Astrocyte of the cerebellum (primary cell): ENCODE results near the gene AMZ1.

Experiments used
- DNase-seq: peaks from one replicate; pipeline ENCODE4 v3.0.0-alpha.2; 2011; ENCODE audit warnings: low read depth
- H3K4me3 ChIP-seq: 2 replicates; pipeline ENCODE4 v1.5.1; 2011; ENCODE audit warnings: mild to moderate bottlenecking, low read depth, low read length, moderate library complexity
- in situ Hi-C: cut with HindIII; loops from 2 replicates; pipeline ENCODE4 v1.10.0; 2017; ENCODE audit warnings: low sequenced_read_pairs
- TF ChIP-seq, protein P1 (sequence below): IDR thresholded peaks from 2 replicates; pipeline ENCODE4 v1.5.1; 2012; ENCODE audit warnings: low read length, low read depth, moderate library complexity, mild to moderate bottlenecking; ENCODE audit errors: missing control alignments

The AMZ1 gene

DNA sequence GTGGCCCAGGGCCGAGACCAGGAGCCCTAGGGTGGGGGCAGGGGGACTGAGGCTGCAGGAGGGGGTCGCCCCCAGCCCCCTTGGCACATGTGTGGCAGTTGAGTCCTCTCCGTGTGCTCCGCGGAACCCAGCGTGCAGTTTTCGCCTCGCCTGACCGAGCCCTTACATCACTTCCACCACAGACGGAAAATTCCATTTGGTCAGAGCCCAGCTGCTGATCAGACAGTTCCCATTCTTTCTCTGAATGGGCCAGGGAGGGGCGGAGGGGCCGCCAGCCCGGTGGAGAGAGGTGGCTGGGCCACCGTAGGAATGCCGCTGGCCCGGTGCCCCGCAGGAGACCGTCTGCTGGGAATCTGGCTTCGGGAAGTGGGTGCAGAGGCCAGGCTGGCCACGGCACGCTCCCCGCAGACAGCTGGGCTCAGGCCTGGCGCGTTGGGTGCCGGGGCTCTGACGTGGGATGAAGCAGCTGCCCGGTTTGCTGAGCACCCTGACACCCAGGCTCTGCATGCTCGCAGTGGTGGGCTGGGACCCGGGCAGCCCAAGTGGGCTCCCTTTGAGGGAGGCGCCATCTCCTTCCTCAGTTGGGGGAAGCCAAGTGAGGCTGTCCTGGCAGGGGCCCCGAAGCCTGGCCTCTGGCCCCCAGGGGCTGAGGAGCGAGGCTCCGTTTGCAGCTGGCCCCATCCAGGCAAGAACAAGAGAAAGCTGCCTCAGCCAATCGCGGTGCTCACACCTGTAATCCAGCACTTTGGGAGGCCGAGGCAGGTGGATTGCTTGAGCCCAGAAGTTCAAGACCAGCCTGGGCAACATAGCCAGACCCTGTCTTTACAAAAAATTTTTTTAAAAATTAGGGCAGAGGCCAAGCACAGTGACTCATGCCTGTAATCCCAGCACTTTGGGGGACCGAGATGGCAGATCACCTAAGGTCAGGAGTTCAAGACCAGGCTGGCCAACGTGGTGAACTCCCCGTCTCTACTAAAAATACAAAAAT lies 46.3 kb upstream of the AMZ1 start:
- in situ Hi-C loops = no loop called here
- no peak overlapping the region for H3K4me3 ChIP-seq
- TF ChIP-seq, protein P1, sequence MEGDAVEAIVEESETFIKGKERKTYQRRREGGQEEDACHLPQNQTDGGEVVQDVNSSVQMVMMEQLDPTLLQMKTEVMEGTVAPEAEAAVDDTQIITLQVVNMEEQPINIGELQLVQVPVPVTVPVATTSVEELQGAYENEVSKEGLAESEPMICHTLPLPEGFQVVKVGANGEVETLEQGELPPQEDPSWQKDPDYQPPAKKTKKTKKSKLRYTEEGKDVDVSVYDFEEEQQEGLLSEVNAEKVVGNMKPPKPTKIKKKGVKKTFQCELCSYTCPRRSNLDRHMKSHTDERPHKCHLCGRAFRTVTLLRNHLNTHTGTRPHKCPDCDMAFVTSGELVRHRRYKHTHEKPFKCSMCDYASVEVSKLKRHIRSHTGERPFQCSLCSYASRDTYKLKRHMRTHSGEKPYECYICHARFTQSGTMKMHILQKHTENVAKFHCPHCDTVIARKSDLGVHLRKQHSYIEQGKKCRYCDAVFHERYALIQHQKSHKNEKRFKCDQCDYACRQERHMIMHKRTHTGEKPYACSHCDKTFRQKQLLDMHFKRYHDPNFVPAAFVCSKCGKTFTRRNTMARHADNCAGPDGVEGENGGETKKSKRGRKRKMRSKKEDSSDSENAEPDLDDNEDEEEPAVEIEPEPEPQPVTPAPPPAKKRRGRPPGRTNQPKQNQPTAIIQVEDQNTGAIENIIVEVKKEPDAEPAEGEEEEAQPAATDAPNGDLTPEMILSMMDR = peak; percentile 15
- peak; percentile 97 for DNase-seq

DNA sequence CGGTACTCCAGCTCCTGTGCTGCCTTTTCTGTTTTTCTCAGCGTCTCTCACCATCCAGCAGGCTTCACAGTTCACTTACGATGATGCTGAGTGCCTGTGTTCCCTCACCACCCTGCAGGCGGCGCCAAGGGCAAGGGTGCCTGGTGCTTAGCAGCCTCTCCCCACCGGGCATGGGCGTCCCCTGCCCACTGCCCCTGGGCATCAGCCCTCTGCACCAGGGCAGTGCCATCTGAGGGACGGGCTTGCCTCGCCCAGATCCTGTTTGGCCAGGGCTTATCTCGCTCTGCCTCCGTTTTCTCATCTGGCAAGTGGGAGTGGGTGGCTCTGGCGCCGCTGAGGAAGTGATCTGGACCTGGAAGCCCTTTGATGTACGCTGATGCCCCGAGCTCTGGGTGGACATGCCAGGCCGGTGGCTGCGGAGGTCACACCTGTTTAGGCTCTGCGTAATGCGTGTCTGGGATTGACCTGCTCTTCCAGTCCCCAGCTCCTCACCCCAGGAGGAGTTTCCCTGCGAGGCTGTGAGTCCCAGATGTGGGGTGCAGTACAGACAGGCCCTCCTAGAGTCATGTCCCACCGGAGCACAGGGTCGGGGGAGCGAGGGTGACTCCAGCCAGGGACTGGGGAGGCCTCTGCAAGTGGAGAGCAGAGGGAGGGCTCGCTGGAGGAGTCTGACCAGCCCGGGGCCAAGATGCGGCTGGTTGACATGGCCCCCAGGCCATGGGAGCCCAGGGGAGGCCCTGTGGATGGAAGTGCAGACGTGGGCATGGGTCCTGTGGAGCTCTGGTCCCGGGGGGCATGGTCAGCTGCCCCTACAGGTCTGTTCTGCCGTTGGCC lies 44.4 kb upstream of the AMZ1 start:
- TF ChIP-seq, protein P1 = peak; percentile 24
- no peak overlapping the region for H3K4me3 ChIP-seq
- DNase-seq = no peak
- in situ Hi-C loops = no loop called here

DNA sequence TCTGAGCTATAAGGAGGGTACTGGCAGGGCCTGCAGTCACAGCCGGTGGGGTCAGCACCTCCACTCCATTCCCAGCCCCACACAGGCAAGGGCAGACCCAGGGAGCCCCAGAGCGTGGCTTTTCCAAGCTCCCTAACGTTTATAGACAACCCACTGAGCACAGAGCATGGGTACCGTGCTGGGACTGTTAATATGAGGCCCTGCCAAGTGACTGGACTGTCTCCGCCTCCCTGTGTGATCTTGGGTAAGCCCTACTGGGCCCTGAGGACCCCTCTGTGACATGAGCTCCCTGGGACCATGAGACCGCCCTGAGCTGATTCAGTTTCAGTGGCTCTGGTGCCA lies 43.8 kb upstream of the AMZ1 start:
- in situ Hi-C loops = no loop called here
- no peak overlapping the region for H3K4me3 ChIP-seq
- DNase-seq = no peak
- TF ChIP-seq, protein P1 = no peak

DNA sequence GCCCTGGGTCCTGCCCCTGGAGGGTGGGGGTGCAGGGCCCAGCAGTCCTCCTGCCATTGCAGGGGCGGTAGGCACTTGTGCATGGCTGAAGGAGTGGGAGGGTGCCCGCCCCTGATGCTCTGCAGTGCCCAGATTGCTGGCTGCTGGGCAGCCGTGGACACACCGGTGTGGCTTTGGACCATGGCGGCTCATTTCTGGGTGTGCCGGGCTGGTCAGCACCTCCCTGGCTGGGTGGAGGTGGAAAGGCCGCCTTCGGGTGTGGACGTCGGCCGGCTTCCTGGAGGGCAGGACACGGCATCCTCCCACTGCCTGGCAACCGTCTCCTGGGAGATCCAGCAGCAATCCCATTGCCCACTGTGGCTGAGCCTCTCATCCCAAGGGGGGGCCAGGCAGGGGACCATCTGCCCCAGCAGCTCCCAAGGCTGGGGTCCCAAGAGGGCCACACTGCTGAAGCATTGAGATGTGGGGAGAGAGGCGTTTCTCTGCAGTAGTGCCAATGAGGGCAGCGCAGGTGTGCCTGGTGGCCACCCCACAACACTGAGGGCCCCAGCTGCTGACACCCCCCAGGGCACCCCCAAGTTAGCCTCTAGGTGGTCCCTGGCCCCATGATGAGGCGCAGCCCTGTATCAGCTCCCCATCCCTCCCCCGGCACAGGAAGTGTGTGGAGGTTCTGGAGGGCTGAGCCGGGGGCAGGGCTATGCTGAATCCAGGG lies 43.3 kb upstream of the AMZ1 start:
- TF ChIP-seq, protein P1 = no peak
- no peak overlapping the region for H3K4me3 ChIP-seq
- DNase-seq = no peak
- in situ Hi-C loops = no loop called here

DNA sequence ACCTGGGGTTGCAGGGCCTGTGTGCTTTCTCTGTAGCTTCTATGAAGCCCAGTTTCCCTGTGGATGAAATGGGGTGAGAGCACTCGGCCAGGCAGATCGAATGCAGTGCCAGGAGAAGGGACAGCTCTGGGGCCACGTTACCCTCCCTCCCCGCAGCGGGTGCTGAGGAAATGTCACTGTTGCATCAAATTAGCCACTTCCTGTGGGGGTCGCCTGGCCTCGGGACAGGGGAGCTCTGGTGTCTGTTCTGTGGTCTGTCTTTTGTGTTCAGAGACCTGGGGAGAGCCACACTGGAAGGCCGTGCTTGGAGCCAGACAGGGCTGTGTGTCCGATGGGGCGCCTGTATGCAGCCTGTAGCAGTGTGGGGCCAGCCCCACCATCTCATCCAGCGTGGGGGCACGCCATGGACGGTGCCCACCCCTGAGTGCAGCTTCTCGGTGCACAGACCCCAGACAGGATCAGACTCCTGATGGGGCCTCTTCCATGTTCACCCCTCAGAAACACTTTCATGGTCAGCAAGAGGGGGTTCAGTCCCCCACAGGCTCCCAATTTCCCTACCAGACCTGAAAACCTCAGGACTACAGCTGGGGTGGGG lies 42.6 kb upstream of the AMZ1 start:
- no peak for DNase-seq
- TF ChIP-seq, protein P1 = no peak
- no peak overlapping the region for H3K4me3 ChIP-seq
- in situ Hi-C loops = no loop called here

DNA sequence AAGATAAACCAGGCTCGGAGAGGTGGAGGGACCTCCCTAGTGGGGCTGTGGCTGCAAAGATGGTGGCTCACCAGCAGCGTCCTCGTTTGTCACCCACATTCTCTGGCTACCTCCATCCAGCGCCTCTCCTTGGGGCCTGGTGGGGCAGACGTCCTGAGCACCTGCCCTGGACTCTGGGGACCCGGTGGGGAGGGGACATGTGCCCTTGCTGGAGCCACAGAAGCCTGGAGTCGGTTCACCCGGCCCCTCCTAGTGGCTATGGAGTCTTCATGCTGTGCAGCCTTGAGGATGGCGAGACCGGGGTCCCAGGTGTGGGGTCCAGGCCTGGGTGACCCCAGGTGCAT lies 41.7 kb upstream of the AMZ1 start:
- in situ Hi-C loops = no loop called here
- no peak for DNase-seq
- TF ChIP-seq, protein P1 = no peak
- H3K4me3 ChIP-seq = no peak overlapping the region
